ENCODE measurements around the gene PPP2R2B. TPM values are rescaled to one million over a fixed set of nuclear protein-coding genes. Genes with fewer than 3 reads are reported as not detected.
"Not testable (repeated sequence)": the region's sequence is repeated elsewhere in the genome, so short reads cannot be mapped to it uniquely, and the experiment has no call there.

PPP2R2B gene
- total RNA-seq, 6 experiments from 2014 or later, result 0.15 to 0.77 (median 0.27) TPM

DNA sequence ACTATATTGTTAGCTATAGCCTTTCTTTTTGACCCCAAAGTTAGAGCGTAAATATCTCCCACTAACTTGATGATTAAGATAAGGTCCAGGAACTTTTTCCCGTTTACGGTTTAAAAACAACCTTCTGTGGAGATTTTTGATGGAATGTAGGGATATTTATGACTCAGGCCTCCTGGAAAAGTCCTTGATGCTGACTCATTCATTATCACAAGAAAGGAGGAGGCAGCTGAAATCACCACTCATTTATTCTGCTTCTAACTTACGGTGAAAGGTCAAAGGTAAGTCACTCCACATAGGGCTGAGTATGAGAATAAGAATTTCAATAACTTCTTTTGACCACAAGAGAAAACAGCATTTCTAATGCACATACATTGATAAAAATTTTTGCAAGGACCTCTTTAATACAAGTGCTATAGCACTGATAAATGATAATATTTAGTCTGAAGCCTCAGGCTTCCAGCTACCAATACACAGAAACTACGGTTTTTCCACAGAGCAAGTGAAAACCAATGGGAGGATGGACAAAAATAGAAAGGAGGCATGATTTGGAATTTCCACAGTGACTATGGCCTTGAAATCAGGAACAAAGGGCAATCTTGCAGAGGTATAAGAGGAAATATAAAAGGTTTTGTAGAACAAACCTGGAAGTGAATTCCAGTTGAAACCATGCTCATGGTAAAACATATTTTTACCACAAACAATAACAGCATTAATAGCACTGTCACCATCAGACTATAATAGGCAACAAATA is 146.5 kb downstream of the PPP2R2B start:
- Histone ChIP-seq H3K36me3 (no peaks in the 10 kb centered on the region), H3K27ac (no peak overlapping the region), H3K9me3 (no peaks in the 10 kb centered on the region), H3K4me3 (no peak overlapping the region), H3K4me1 (no peaks in the 10 kb centered on the region), H3K27me3 (no peaks in the 10 kb centered on the region)
- TF ChIP-seq, protein P1, sequence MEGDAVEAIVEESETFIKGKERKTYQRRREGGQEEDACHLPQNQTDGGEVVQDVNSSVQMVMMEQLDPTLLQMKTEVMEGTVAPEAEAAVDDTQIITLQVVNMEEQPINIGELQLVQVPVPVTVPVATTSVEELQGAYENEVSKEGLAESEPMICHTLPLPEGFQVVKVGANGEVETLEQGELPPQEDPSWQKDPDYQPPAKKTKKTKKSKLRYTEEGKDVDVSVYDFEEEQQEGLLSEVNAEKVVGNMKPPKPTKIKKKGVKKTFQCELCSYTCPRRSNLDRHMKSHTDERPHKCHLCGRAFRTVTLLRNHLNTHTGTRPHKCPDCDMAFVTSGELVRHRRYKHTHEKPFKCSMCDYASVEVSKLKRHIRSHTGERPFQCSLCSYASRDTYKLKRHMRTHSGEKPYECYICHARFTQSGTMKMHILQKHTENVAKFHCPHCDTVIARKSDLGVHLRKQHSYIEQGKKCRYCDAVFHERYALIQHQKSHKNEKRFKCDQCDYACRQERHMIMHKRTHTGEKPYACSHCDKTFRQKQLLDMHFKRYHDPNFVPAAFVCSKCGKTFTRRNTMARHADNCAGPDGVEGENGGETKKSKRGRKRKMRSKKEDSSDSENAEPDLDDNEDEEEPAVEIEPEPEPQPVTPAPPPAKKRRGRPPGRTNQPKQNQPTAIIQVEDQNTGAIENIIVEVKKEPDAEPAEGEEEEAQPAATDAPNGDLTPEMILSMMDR (IDR thresholded peaks at IDR 0.05), result no peak
- TF ChIP-seq POLR2A (IDR thresholded peaks at IDR 0.05), result no peak
- intact Hi-C loops (cut with DNase I), result no loop called here
- no peak for DNase-seq
- 73% methylated on average over 5 of the region's 5 CpGs for WGBS (ENCODE audit: insufficient coverage, low coverage, low lambda C conversion rate, missing lambda C conversion rate)
- ATAC-seq, result no peak

DNA sequence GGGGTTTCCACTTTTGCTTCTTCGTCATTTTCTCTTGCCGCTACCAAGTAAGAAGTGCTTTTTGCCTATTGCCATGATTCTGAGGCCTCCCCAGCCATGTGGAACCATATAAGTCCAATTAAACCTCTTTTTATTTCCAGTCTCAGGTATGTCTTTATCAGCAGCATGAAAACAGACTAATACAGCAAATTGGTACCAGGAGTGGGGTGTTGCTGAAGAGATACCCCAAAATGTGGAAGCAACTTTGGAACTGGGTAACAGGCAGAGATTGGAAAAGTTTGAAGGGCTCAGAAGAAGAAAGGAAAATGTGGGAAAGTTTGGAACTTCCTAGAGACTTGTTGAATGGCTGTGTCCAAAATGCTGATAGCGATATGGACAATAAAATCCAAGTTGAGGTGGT is 149.8 kb downstream of the PPP2R2B start:
- not testable (repeated sequence) for H3K27me3 ChIP-seq

DNA sequence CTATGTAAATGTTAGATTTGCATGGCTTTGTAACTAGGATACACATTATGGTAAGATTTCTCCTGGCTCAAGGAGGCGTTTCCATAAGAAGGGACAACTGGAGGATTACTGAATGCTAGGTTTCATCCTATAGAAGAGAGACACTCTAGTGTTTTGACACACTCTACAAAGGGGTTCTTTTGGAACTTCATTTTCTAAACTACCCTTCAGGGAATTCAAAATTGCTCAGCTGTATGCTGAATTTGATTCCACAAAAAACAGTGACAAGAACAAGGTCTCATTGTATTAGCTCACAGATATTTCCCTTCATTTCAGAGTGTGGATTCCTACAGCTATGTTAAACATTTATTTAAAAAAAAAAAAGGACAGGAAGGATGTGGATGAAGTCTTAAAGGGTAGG is 151.7 kb downstream of the PPP2R2B start:
- ATAC-seq (no peak), DNase-seq (no peak)
- WGBS (ENCODE audit: insufficient coverage, low coverage, low lambda C conversion rate, missing lambda C conversion rate), result 83% methylated on average over 1 of the region's 1 CpG
- Histone ChIP-seq H3K4me1 (no peaks in the 10 kb centered on the region), H3K27me3 (no peaks in the 10 kb centered on the region), H3K4me3 (no peak overlapping the region), H3K27ac (no peak overlapping the region), H3K9me3 (no peaks in the 10 kb centered on the region), H3K36me3 (no peaks in the 10 kb centered on the region)
- intact Hi-C loops (cut with DNase I), result no loop called here
- TF ChIP-seq, protein P1 (IDR thresholded peaks at IDR 0.05), result no peak
- no peak for TF ChIP-seq POLR2A (IDR thresholded peaks at IDR 0.05)

More for the DNA sequence above, 149.8 kb downstream of the PPP2R2B start:
- H3K4me3 ChIP-seq; H3K27ac ChIP-seq; DNase-seq; ATAC-seq; H3K36me3 ChIP-seq; H3K9me3 ChIP-seq; H3K4me1 ChIP-seq; intact Hi-C loops (cut with DNase I): not testable (repeated sequence)
- WGBS (ENCODE audit: insufficient coverage, low coverage, low lambda C conversion rate, missing lambda C conversion rate), result 95% methylated on average over 3 of the region's 3 CpGs

DNA sequence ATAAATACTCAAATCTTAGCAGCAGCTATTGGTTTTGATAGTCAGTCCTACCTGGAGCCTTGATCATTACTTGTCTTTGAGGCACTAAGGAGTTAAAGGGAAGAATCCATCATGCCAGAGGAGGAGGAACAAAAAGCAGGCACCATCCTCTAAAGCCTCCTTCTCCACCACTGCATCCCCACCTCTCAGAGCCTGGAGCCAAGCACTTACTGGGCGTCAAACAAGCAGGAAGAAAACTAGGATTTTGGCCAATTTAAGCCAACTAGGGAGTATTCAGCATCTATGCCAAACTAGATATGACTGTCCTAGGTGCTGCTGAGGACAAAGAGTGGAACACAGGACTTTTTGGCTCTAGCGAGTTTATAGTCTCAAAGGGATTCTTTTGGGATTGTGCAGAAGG is 152.5 kb downstream of the PPP2R2B start:
- TF ChIP-seq, protein P1 (IDR thresholded peaks at IDR 0.05), result no peak
- TF ChIP-seq POLR2A (IDR thresholded peaks at IDR 0.05), result no peak
- H3K36me3 ChIP-seq, result no peaks in the 10 kb centered on the region
- no peak overlapping the region for H3K27ac ChIP-seq
- H3K4me3 ChIP-seq, result no peak overlapping the region
- intact Hi-C loops (cut with DNase I), result no loop called here
- H3K9me3 ChIP-seq, result no peaks in the 10 kb centered on the region
- no peaks in the 10 kb centered on the region for H3K27me3 ChIP-seq
- H3K4me1 ChIP-seq, result no peaks in the 10 kb centered on the region
- DNase-seq (no peak), ATAC-seq (no peak)
- 45% methylated on average over 2 of the region's 2 CpGs for WGBS (ENCODE audit: insufficient coverage, low coverage, low lambda C conversion rate, missing lambda C conversion rate)

DNA sequence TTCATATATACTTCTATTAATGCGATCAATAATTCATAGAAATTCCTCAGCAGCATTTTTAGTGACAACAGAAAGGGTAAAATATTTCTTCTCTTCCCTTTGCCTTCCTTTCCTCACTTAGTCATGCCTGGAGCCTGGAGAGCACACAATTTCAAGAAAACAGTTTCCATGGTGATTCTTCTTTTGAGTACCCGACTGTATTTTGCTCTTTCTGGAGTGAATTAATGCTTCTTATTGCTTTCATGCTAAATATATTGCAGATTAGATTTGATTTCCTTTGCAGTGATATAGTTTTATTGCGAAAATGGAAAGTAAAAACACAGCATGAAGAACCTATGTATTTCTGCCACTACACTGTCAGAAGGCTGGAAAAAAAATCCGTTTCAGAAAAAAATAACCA is 153.5 kb downstream of the PPP2R2B start:
- no peaks in the 10 kb centered on the region for H3K36me3 ChIP-seq
- no peak overlapping the region for H3K27ac ChIP-seq
- intact Hi-C loops (cut with DNase I), result no loop called here
- WGBS (ENCODE audit: insufficient coverage, low coverage, low lambda C conversion rate, missing lambda C conversion rate), result 53% methylated on average over 4 of the region's 4 CpGs
- no peaks in the 10 kb centered on the region for H3K4me1 ChIP-seq
- no peaks in the 10 kb centered on the region for H3K9me3 ChIP-seq
- TF ChIP-seq POLR2A (IDR thresholded peaks at IDR 0.05), result no peak
- TF ChIP-seq, protein P1 (IDR thresholded peaks at IDR 0.05), result no peak
- DNase-seq (no peak), ATAC-seq (no peak)
- H3K27me3 ChIP-seq, result no peaks in the 10 kb centered on the region
- H3K4me3 ChIP-seq, result no peak overlapping the region
